GM12878 (cell line): ENCODE data around the gene GRIK4. TPM values are rescaled to one million over a fixed set of nuclear protein-coding genes. Genes with fewer than 3 reads are reported as not detected.

Experiments used
- CREM ChIP-seq: IDR thresholded peaks from 2 replicates; pipeline ENCODE4 v1.6.1; 2014; ENCODE audit warnings: antibody characterized with exemption, low read depth
- PAX5 ChIP-seq: IDR thresholded peaks from 2 replicates; pipeline ENCODE4 v1.6.1; 2011; ENCODE audit warnings: low read depth, low read length, borderline replicate concordance
- RELA ChIP-seq: fragments of 450-650 bp; IDR thresholded peaks from 2 replicates; pipeline ENCODE4 v1.8.0; 2014; ENCODE audit warnings: borderline replicate concordance; ENCODE audit not compliant: partially characterized antibody
- SMAD1 ChIP-seq: fragments of 450-650 bp; IDR thresholded peaks from 2 replicates; pipeline ENCODE4 v1.6.1; 2018; ENCODE audit warnings: mild to moderate bottlenecking, low read depth; ENCODE audit not compliant: partially characterized antibody
- WRNIP1 ChIP-seq: IDR thresholded peaks from 2 replicates; pipeline ENCODE4 v1.6.1; 2011; ENCODE audit warnings: low read depth, low read length, improper control_type of control experiment, borderline replicate concordance
- ZNF384 ChIP-seq: IDR thresholded peaks from 2 replicates; pipeline ENCODE4 v1.6.1; 2012; ENCODE audit warnings: low read depth, mild to moderate bottlenecking, low read length, improper control_type of control experiment, borderline replicate concordance
- polyA plus RNA-seq, 11 experiments: library from polyadenylated mRNA; depleted of rRNA in 4 of 11; unstranded in 6 of 11; stranded (reverse) in 5 of 11; fragments of >200 nt; fragmentation: Nextera tagmentation in 4 of 11; fragmentation: Illumina TruSeq in 1 of 11; extraction: Ambion mirVana in 4 of 11; extraction: Trizol in 1 of 11; gene quantifications; 1 replicate in 1 of 11; 2 replicates in 10 of 11; pipeline versions ENCODE4 v1.2.1 to v1.2.3, GENCODE V29; 2011 to 2016; ENCODE audit warnings: inconsistent platforms in 2 of 11, missing spikeins in 2 of 11, low read depth in 1 of 11
- total RNA-seq, 4 experiments: library from RNA; depleted of rRNA in 3 of 4; stranded (reverse); fragments of >200 nt in 3 of 4; fragmentation: Illumina TruSeq in 1 of 4; extraction: Trizol in 1 of 4; gene quantifications; 2 replicates each; pipeline versions ENCODE4 v1.2.1 to v1.2.3, GENCODE V29; 2013 to 2021
- TF ChIP-seq, protein P1 (sequence below): fragments of 450-650 bp; IDR thresholded peaks from 2 replicates; pipeline ENCODE4 v1.6.1; 2016; ENCODE audit warnings: mild to moderate bottlenecking, moderate library complexity, borderline replicate concordance

The GRIK4 gene
- total and polyA plus RNA-seq, 10 of the 15 experiments (the other 5 are each of a cell fraction or from before 2014, with no cell fraction given): 0.33 to 3.6 (median 0.72) TPM

DNA sequence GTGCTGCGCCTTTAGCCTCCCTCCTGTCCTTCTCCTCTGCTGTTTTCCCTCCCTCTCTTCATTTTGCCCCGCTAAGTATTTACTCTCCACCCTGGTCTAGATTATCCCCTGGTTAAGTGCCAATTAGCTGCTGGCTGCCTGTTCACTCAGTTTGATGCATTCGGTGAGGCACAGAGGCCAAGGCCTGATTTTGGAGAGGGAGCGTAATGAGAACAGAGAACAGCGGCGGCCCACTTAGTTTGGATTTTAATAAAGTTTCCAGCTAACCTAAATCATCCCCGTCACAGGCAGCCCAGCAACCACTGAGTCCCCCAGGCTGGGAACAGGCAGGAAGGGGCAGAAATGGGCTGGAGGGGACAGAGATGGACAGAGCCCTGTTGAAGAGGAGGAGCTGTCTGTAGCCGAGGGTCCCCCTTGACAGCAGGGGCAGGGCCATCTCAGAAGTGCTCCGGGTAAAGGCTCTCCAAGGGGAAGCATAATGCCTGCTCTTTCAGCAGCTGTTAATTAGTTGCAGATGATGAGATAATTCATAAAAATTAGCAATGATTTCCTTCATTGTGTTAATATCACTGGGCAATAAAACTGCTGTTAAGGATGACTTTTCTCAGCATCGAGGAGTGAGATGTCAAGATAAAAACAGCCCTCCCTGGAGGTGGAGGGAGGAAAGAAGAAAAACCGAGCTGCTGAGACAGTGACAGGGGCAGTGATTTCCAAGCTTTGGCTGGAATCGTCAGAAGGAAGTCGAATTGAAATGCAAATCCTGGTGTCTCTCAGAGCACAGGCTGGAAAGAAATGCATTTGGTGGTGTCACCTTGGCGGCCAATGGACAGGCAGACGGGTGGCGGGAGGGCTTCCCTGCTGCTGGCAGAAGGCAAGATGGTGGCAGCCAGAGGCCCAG lies 170.1 kb downstream of the GRIK4 start (continued):
- TF ChIP-seq, protein P1, sequence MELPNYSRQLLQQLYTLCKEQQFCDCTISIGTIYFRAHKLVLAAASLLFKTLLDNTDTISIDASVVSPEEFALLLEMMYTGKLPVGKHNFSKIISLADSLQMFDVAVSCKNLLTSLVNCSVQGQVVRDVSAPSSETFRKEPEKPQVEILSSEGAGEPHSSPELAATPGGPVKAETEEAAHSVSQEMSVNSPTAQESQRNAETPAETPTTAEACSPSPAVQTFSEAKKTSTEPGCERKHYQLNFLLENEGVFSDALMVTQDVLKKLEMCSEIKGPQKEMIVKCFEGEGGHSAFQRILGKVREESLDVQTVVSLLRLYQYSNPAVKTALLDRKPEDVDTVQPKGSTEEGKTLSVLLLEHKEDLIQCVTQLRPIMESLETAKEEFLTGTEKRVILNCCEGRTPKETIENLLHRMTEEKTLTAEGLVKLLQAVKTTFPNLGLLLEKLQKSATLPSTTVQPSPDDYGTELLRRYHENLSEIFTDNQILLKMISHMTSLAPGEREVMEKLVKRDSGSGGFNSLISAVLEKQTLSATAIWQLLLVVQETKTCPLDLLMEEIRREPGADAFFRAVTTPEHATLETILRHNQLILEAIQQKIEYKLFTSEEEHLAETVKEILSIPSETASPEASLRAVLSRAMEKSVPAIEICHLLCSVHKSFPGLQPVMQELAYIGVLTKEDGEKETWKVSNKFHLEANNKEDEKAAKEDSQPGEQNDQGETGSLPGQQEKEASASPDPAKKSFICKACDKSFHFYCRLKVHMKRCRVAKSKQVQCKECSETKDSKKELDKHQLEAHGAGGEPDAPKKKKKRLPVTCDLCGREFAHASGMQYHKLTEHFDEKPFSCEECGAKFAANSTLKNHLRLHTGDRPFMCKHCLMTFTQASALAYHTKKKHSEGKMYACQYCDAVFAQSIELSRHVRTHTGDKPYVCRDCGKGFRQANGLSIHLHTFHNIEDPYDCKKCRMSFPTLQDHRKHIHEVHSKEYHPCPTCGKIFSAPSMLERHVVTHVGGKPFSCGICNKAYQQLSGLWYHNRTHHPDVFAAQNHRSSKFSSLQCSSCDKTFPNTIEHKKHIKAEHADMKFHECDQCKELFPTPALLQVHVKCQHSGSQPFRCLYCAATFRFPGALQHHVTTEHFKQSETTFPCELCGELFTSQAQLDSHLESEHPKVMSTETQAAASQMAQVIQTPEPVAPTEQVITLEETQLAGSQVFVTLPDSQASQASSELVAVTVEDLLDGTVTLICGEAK: no peak
- TF ChIP-seq RELA (no peak), WRNIP1 (no peak), PAX5 (no peak), CREM (no peak), ZNF384 (no peak), SMAD1 (no peak)
